H9 (cell line): ENCODE results near the gene AK8. TPM values are rescaled to one million over a fixed set of nuclear protein-coding genes. Genes with fewer than 3 reads are reported as not detected.
A peak's percentile ranks its signal among the peaks of the same experiment; 100 is the strongest.

Experiments
- DNase-seq: peaks from one replicate; pipeline ENCODE4 v3.0.0-alpha.2; 2017
- H2AFZ ChIP-seq: one replicate; pipeline ENCODE4 v1.6.1; 2013; ENCODE audit warnings: mild to moderate bottlenecking, low read length, control low read depth, moderate library complexity
- H2AK5ac ChIP-seq: 2 replicates; pipeline ENCODE4 v1.6.1; 2013; ENCODE audit warnings: low read length, control low read depth, mixed read lengths; ENCODE audit not compliant: insufficient read length
- H2BK120ac ChIP-seq: one replicate; pipeline ENCODE4 v1.6.1; 2013; ENCODE audit warnings: low read depth, mild to moderate bottlenecking, low read length, control low read depth, inconsistent platforms; ENCODE audit not compliant: poor library complexity, severe bottlenecking
- H2BK12ac ChIP-seq: 2 replicates; pipeline ENCODE4 v1.6.1; 2013; ENCODE audit warnings: low read length, control low read depth, mixed read lengths, low read depth; ENCODE audit not compliant: insufficient read length
- H2BK15ac ChIP-seq: 2 replicates; pipeline ENCODE4 v1.6.1; 2013; ENCODE audit warnings: low read depth, low read length, control low read depth
- H2BK20ac ChIP-seq: one replicate; pipeline ENCODE4 v1.6.1; 2013; ENCODE audit warnings: low read depth, mild to moderate bottlenecking, low read length, control low read depth, inconsistent platforms; ENCODE audit not compliant: poor library complexity, severe bottlenecking
- H2BK5ac ChIP-seq: 2 replicates; pipeline ENCODE4 v1.6.1; 2013; ENCODE audit warnings: low read length, control low read depth, mixed read lengths; ENCODE audit not compliant: insufficient read length
- H3K14ac ChIP-seq: 2 replicates; pipeline ENCODE4 v1.6.1; 2013; ENCODE audit warnings: low read length, control low read depth; ENCODE audit not compliant: insufficient read depth
- H3K18ac ChIP-seq: 2 replicates; pipeline ENCODE4 v1.6.1; 2013; ENCODE audit warnings: low read depth, mild to moderate bottlenecking, mixed read lengths, low read length, control low read depth; ENCODE audit not compliant: insufficient read length
- H3K23ac ChIP-seq: 2 replicates; pipeline ENCODE4 v1.6.1; 2013; ENCODE audit warnings: low read length, control low read depth, mixed read lengths, low read depth; ENCODE audit not compliant: insufficient read length
- H3K23me2 ChIP-seq: 2 replicates; pipeline ENCODE4 v1.6.1; 2013; ENCODE audit warnings: low read depth, mild to moderate bottlenecking, mixed read lengths, low read length, control low read depth; ENCODE audit not compliant: insufficient read length, poor library complexity, severe bottlenecking
- H3K27ac ChIP-seq: 2 replicates; pipeline ENCODE4 v1.5.1; 2013; ENCODE audit warnings: low read length, control low read depth, mixed read lengths, low read depth; ENCODE audit not compliant: insufficient read length
- H3K27me3 ChIP-seq: 2 replicates; pipeline ENCODE4 v1.6.1; 2013; ENCODE audit warnings: low read length, control low read depth, inconsistent platforms; ENCODE audit not compliant: insufficient read depth
- H3K4ac ChIP-seq: 2 replicates; pipeline ENCODE4 v1.6.1; 2013; ENCODE audit warnings: low read depth, mild to moderate bottlenecking, control low read depth, inconsistent platforms, low read length, moderate library complexity
- H3K4me1 ChIP-seq: 2 replicates; pipeline ENCODE4 v1.6.1; 2013; ENCODE audit warnings: low read length, control low read depth, inconsistent platforms; ENCODE audit not compliant: insufficient read depth
- H3K4me2 ChIP-seq: 2 replicates; pipeline ENCODE4 v1.6.1; 2013; ENCODE audit warnings: low read length, control low read depth, mixed read lengths; ENCODE audit not compliant: insufficient read length, insufficient read depth
- H3K56ac ChIP-seq: 2 replicates; pipeline ENCODE4 v1.6.1; 2013; ENCODE audit warnings: low read depth, mild to moderate bottlenecking, mixed read lengths, low read length, control low read depth; ENCODE audit not compliant: insufficient read length
- H3K79me1 ChIP-seq: 2 replicates; pipeline ENCODE4 v1.6.1; 2013; ENCODE audit warnings: low read depth, mild to moderate bottlenecking, moderate library complexity, low read length, control low read depth, inconsistent platforms; ENCODE audit not compliant: insufficient read depth, poor library complexity, severe bottlenecking
- H3K79me2 ChIP-seq: 2 replicates; pipeline ENCODE4 v1.6.1; 2013; ENCODE audit warnings: low read length, control low read depth, inconsistent platforms; ENCODE audit not compliant: insufficient read depth
- H3K9ac ChIP-seq: 2 replicates; pipeline ENCODE4 v1.6.1; 2013; ENCODE audit warnings: low read length, control low read depth, mixed read lengths; ENCODE audit not compliant: insufficient read length; ENCODE audit errors: extremely low read depth
- H3K9me3 ChIP-seq: one replicate; pipeline ENCODE4 v1.6.1; 2013; ENCODE audit warnings: low read depth, low read length, inconsistent platforms; ENCODE audit not compliant: control insufficient read depth
- H3T11ph ChIP-seq: one replicate; pipeline ENCODE4 v1.6.1; 2013; ENCODE audit warnings: mild to moderate bottlenecking, low read length, control low read depth, inconsistent platforms
- H4K20me1 ChIP-seq: one replicate; pipeline ENCODE4 v1.6.1; 2013; ENCODE audit not compliant: control insufficient read depth, insufficient read length, insufficient read depth
- H4K5ac ChIP-seq: 2 replicates; pipeline ENCODE4 v1.6.1; 2013; ENCODE audit warnings: low read depth, mild to moderate bottlenecking, mixed read lengths, low read length, control low read depth; ENCODE audit not compliant: insufficient read length
- H4K8ac ChIP-seq: replicated peaks from 2 replicates; pipeline ENCODE4 v1.6.1; 2013; ENCODE audit warnings: low read length, control low read depth, mixed read lengths, low read depth; ENCODE audit not compliant: insufficient read length
- H4K91ac ChIP-seq: 2 replicates; pipeline ENCODE4 v1.6.1; 2013; ENCODE audit warnings: low read depth, mild to moderate bottlenecking, moderate library complexity, mixed read lengths, low read length, control low read depth; ENCODE audit not compliant: insufficient read length
- H3K27ac Mint-ChIP-seq, 3 experiments: 2 replicates in 2 of 3; 3 replicates in 1 of 3; pipeline ENCODE4 v1.8.0; 2020 to 2021; ENCODE audit warnings: mixed read lengths in 3 of 3, mild to moderate bottlenecking in 1 of 3, moderate library complexity in 1 of 3
- H3K27me3 Mint-ChIP-seq: 2 replicates; pipeline ENCODE4 v1.8.0; 2021; ENCODE audit warnings: low read depth, mild to moderate bottlenecking, moderate library complexity, mixed read lengths
- H3K36me3 Mint-ChIP-seq, 3 experiments: 2 replicates in 2 of 3; 3 replicates in 1 of 3; pipeline ENCODE4 v1.8.0; 2020 to 2021; ENCODE audit warnings: low read depth in 3 of 3, mixed read lengths in 3 of 3; ENCODE audit not compliant: insufficient read depth in 1 of 3
- H3K4me1 Mint-ChIP-seq, 2 experiments: 2 replicates each; pipeline ENCODE4 v1.8.0; 2020; ENCODE audit warnings: mixed read lengths in 2 of 2
- H3K4me3 Mint-ChIP-seq, 2 experiments: 2 replicates in 1 of 2; 3 replicates in 1 of 2; pipeline ENCODE4 v1.8.0; 2020 to 2021; ENCODE audit warnings: mild to moderate bottlenecking in 2 of 2, mixed read lengths in 2 of 2, moderate library complexity in 1 of 2
- H3K9me3 Mint-ChIP-seq, 2 experiments: 2 replicates in 1 of 2; 3 replicates in 1 of 2; pipeline ENCODE4 v1.8.0; 2020; ENCODE audit warnings: mild to moderate bottlenecking in 2 of 2, mixed read lengths in 2 of 2, moderate library complexity in 1 of 2
- WGBS: extraction: QIAGEN DNeasy Blood & Tissue Kit; methylation state at CpG from one replicate; pipeline ENCODE4 v1.1.7; 2013; ENCODE audit warnings: missing lambda C conversion rate, low lambda C conversion rate, mixed read lengths; ENCODE audit not compliant: insufficient read length; ENCODE audit errors: extremely low coverage; 5-methylcytosine and 5-hydroxymethylcytosine counted together
- total RNA-seq: library from RNA; stranded (reverse); gene quantifications from 2 replicates; pipeline ENCODE4 v1.2.1, GENCODE V29; 2021
- TF ChIP-seq, protein P1 (sequence below): fragments of 200-600 bp; sonication (generic); conservative IDR thresholded peaks from 3 replicates; pipeline ENCODE4 v1.8.0; 2021; ENCODE audit warnings: antibody characterized with exemption, mild to moderate bottlenecking

AK8 gene
- total RNA-seq, 1 experiment from 2014 or later = 0.44 TPM

DNA sequence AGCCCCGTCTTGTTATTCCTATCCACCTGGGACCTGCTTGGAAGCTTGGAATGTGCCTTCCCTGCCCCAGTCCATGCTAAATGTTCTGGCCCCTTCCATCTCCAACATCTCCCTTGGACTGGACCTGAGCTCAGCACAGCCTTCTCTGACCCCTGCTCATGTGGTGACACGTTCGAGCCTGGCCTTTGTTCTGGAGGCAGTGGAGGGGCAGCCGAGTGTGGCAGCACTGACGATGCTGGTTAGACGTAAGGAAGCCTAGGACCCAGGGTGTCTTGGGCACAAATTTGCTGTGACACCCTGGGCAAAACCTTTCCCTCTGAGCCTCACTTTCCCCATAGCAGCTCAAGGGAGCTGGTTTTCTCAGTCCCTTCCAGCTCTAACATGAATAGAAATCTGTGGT, 4.5 kb upstream of the AK8 start:
- no peak for DNase-seq
- Histone ChIP-seq H3K79me1 (no peaks in the 10 kb centered on the region), H3K14ac (no peak overlapping the region), H3K4ac (no peak overlapping the region), H3K27me3 (no peaks in the 10 kb centered on the region), H2BK12ac (no peak overlapping the region), H3K56ac (no peak overlapping the region), H2BK15ac (no peak overlapping the region), H3T11ph (no peak overlapping the region), H2BK5ac (no peak overlapping the region), H4K5ac (no peak overlapping the region), H3K4me2 (no peak overlapping the region), H4K20me1 (no peaks in the 10 kb centered on the region), H2BK120ac (no peak overlapping the region), H3K23me2 (peaks cover 3% of the 10 kb centered on the region), H3K79me2 (no peaks in the 10 kb centered on the region), H2BK20ac (no peak overlapping the region), H2AFZ (no peak overlapping the region), H3K27ac (no peak overlapping the region), H2AK5ac (no peak overlapping the region), H4K91ac (no peak overlapping the region), H3K9me3 (no peaks in the 10 kb centered on the region), H4K8ac (peak overlapping the region; percentile 46), H3K4me1 (no peaks in the 10 kb centered on the region), H3K18ac (no peak overlapping the region), H3K9ac (no peak overlapping the region), H3K23ac (no peak overlapping the region)
- peaks cover 0 to 5% of the 10 kb centered on the region in 2 experiments; a peak in 1 of 4 replicates for H3K4me1 Mint-ChIP-seq
- no peaks in the 10 kb centered on the region for H3K9me3 Mint-ChIP-seq
- H3K27ac Mint-ChIP-seq = peak overlapping the region in 1 of 3 experiments; percentile 53; a peak in 1 of 7 replicates
- no peak overlapping the region for H3K4me3 Mint-ChIP-seq
- WGBS = no CpG with 5 or more reads among the region's 6 CpGs
- H3K36me3 Mint-ChIP-seq = no peaks in the 10 kb centered on the region
- H3K27me3 Mint-ChIP-seq = peaks cover 20% of the 10 kb centered on the region
- TF ChIP-seq, protein P1, sequence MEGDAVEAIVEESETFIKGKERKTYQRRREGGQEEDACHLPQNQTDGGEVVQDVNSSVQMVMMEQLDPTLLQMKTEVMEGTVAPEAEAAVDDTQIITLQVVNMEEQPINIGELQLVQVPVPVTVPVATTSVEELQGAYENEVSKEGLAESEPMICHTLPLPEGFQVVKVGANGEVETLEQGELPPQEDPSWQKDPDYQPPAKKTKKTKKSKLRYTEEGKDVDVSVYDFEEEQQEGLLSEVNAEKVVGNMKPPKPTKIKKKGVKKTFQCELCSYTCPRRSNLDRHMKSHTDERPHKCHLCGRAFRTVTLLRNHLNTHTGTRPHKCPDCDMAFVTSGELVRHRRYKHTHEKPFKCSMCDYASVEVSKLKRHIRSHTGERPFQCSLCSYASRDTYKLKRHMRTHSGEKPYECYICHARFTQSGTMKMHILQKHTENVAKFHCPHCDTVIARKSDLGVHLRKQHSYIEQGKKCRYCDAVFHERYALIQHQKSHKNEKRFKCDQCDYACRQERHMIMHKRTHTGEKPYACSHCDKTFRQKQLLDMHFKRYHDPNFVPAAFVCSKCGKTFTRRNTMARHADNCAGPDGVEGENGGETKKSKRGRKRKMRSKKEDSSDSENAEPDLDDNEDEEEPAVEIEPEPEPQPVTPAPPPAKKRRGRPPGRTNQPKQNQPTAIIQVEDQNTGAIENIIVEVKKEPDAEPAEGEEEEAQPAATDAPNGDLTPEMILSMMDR = no peak
